Psoas muscle (tissue), 8 donors: Measurements from ENCODE around the gene SPTBN1. TPM values are rescaled to one million over a fixed set of nuclear protein-coding genes. Genes with fewer than 3 reads are reported as not detected.
A peak's percentile ranks its signal among the peaks of the same experiment; 100 is the strongest.

ENCODE experiments used
- ATAC-seq, 4 donors: fragments of 200-7000 bp; cut with Tn5 transposase; one replicate each; pipeline ENCODE4 v1.9.1; 2020; ENCODE audit warnings: moderate library complexity in 3 of 4, mild to moderate bottlenecking in 2 of 4
- DNase-seq, 2 donors: peaks; one replicate each; pipeline ENCODE4 v3.0.0-alpha.2; 2020
- H3K27ac ChIP-seq: fragments of 200-600 bp; one replicate; pipeline ENCODE4 v1.8.0; 2022
- H3K27me3 ChIP-seq, 3 donors: fragments of 200-600 bp in 1 of 3; one replicate each; pipeline versions ENCODE4 v1.6.1 to v1.8.0; 2013 to 2022; ENCODE audit warnings: low read length in 2 of 3, mild to moderate bottlenecking in 2 of 3, moderate library complexity in 1 of 3; ENCODE audit not compliant: insufficient read depth in 3 of 3
- H3K36me3 ChIP-seq, 2 donors: fragments of 200-600 bp in 1 of 2; one replicate each; pipeline versions ENCODE4 v1.6.1 to v1.8.0; 2013 to 2022; ENCODE audit warnings: low read depth in 1 of 2, mild to moderate bottlenecking in 1 of 2, moderate library complexity in 1 of 2; ENCODE audit not compliant: insufficient read depth in 1 of 2
- H3K4me1 ChIP-seq: fragments of 200-600 bp; one replicate; pipeline ENCODE4 v1.8.0; 2022
- H3K4me3 ChIP-seq: fragments of 200-600 bp; one replicate; pipeline ENCODE4 v1.8.0; 2022; ENCODE audit warnings: mild to moderate bottlenecking
- H3K9me3 ChIP-seq: fragments of 200-600 bp; one replicate; pipeline ENCODE4 v1.8.0; 2022
- WGBS, 3 donors: extraction: QIAGEN DNeasy Blood & Tissue Kit; methylation state at CpG; one replicate each; pipeline versions ENCODE4 v1.1.6 to v1.1.7; 2013; 5-methylcytosine and 5-hydroxymethylcytosine counted together
- intact Hi-C, 2 donors: fragments of 100-400 bp; cut with DNase I; formaldehyde crosslinking; loops; one replicate each; pipeline versions ENCODE4 v1.11.0 to v1.14.2; 2022
- polyA plus RNA-seq, 3 donors: library from polyadenylated mRNA; stranded (reverse); fragments of 200-250 nt; gene quantifications; one replicate each; pipeline ENCODE4 v1.2.3, GENCODE V29; 2013
- total RNA-seq, 4 donors: library from RNA; stranded (reverse); fragmentation: NEBNext Ultra II Directional in 2 of 4; extraction: Animal tissue kit (Norgen Biotek cat#: 25700) in 2 of 4; gene quantifications; one replicate each; pipeline versions ENCODE4 v1.2.1 to v1.2.4, GENCODE V29; 2021 to 2023
- TF ChIP-seq, protein P1 (sequence below): fragments of 200-600 bp; IDR thresholded peaks from one replicate; pipeline ENCODE4 v1.8.0; 2022; ENCODE audit warnings: antibody characterized with exemption
- donor health status: healthy with polysubstance abuse.
- donor health status: DM: no; HTN: no; CAD: no; lungs with moderate emphysema.
- donor health status: Bipolar disorder and iron deficiency.
- donor health status: healthy.
- donor health status: DM: yes; HTN: yes; CAD: no.
- donor health status: DM: no; HTN: no; CAD: no.
- donor health status: DM: no; HTN: no; CAD: no.
- donor health status: DM: yes; HTN: yes; CAD: no.

The SPTBN1 gene
- total and polyA plus RNA-seq, 7 donors = 22.9 to 180 (median 87.8) TPM

DNA sequence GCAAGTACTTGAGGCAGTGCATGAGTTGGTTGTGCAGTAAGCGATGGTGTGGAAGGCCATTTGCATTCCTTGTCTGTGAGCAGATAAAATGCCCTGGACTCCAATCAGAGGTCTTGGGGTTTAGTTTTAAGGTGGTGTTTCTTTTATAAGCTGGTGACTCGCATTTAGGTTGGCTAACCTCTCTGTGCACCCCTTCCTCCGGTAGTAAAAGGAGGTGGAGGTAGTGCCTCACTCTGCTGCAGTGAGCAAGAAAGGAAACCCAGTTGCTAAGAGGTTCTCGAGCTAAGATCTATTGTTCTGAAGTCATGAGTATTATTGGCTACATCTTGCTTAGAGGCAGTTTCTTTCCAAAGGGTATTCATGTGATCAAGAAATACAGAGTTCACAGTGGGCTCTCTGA lies 193.1 kb downstream of the SPTBN1 start:
- no peaks in the 10 kb centered on the region for H3K9me3 ChIP-seq
- TF ChIP-seq, protein P1, sequence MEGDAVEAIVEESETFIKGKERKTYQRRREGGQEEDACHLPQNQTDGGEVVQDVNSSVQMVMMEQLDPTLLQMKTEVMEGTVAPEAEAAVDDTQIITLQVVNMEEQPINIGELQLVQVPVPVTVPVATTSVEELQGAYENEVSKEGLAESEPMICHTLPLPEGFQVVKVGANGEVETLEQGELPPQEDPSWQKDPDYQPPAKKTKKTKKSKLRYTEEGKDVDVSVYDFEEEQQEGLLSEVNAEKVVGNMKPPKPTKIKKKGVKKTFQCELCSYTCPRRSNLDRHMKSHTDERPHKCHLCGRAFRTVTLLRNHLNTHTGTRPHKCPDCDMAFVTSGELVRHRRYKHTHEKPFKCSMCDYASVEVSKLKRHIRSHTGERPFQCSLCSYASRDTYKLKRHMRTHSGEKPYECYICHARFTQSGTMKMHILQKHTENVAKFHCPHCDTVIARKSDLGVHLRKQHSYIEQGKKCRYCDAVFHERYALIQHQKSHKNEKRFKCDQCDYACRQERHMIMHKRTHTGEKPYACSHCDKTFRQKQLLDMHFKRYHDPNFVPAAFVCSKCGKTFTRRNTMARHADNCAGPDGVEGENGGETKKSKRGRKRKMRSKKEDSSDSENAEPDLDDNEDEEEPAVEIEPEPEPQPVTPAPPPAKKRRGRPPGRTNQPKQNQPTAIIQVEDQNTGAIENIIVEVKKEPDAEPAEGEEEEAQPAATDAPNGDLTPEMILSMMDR = no peak
- peaks cover 15 to 100% of the 10 kb centered on the region in 2 donors for H3K36me3 ChIP-seq
- H3K4me1 ChIP-seq = no peaks in the 10 kb centered on the region
- DNase-seq (no peak), ATAC-seq (no peak)
- 92 to 95% (median 95%) methylated on average over 4 of the region's 4 CpGs for WGBS, 3 donors
- H3K27ac ChIP-seq = no peak overlapping the region
- no peak overlapping the region for H3K4me3 ChIP-seq
- intact Hi-C loops = no loop called here
- H3K27me3 ChIP-seq = no peaks in the 10 kb centered on the region

DNA sequence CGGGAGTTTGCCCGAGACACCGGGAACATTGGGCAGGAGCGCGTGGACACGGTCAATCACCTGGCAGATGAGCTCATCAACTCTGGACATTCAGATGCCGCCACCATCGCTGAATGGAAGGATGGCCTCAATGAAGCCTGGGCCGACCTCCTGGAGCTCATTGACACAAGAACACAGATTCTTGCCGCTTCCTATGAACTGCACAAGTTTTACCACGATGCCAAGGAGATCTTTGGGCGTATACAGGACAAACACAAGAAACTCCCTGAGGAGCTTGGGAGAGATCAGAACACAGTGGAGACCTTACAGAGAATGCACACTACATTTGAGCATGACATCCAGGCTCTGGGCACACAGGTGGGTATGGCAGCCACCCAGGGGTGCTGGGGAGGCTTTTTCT lies 193.5 kb downstream of the SPTBN1 start:
- Histone ChIP-seq H3K27ac (no peak overlapping the region), H3K27me3 (no peaks in the 10 kb centered on the region), H3K36me3 (peaks cover 15 to 100% of the 10 kb centered on the region in 2 donors), H3K9me3 (no peaks in the 10 kb centered on the region), H3K4me1 (no peaks in the 10 kb centered on the region), H3K4me3 (no peak overlapping the region)
- TF ChIP-seq, protein P1 = no peak
- DNase-seq (no peak), ATAC-seq (no peak)
- WGBS, 3 donors = 92 to 96% (median 93%) methylated on average over 12 of the region's 12 CpGs
- intact Hi-C loops = no loop called here

DNA sequence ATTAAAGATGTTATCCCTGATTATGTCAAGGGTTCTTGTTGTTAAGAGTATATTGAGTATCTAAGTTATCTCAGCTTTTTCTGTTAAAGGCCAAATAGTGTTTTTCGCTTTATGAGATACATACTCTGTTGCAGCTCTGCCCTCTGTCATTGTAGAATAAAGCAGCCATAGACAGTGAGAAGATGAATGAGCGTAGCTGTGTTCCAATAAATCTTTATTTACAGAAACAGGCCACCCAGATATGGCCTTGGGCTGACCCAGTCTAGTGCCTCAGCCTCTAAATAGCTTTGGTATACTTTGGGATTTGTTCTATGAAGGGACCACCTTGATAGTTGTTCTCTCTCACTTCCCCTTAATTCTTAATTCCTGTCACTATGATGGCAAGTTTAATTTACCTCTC lies 194.5 kb downstream of the SPTBN1 start:
- ATAC-seq (no peak), DNase-seq (no peak)
- H3K27me3 ChIP-seq = no peaks in the 10 kb centered on the region
- WGBS, 3 donors = 97 to 100% (median 99%) methylated on average over 2 of the region's 2 CpGs
- no peaks in the 10 kb centered on the region for H3K4me1 ChIP-seq
- intact Hi-C loops = no loop called here
- no peak overlapping the region for H3K27ac ChIP-seq
- H3K36me3 ChIP-seq = peaks cover 17 to 100% of the 10 kb centered on the region in 2 donors
- TF ChIP-seq, protein P1 = no peak
- H3K9me3 ChIP-seq = no peaks in the 10 kb centered on the region
- no peak overlapping the region for H3K4me3 ChIP-seq

DNA sequence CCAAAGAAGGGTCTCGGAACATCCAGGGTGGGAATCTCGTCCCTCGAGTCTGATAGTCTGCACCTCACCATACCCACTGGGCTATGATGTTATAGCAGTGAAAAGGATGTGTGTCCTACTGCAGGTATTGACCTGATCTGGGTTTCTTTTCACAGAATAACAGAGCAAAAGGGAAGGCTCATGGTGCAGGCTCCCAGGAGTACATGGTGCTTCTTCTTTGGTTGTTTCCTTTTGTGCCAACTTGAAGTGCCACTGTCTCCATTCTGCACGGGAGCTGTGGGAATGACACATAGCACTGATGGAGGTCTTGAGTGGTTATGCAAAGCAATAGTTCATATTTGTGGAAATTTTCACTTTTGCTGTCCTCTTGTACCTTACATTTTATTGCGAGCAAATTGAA lies 195.2 kb downstream of the SPTBN1 start:
- H3K4me1 ChIP-seq = no peaks in the 10 kb centered on the region
- no peak overlapping the region for H3K27ac ChIP-seq
- 78 to 89% (median 85%) methylated on average over 5 of the region's 5 CpGs for WGBS, 3 donors
- H3K36me3 ChIP-seq = peaks cover 14 to 100% of the 10 kb centered on the region in 2 donors
- H3K9me3 ChIP-seq = no peaks in the 10 kb centered on the region
- TF ChIP-seq, protein P1 = no peak
- ATAC-seq (no peak), DNase-seq (no peak)
- intact Hi-C loops = no loop called here
- H3K4me3 ChIP-seq = no peak overlapping the region
- H3K27me3 ChIP-seq = no peaks in the 10 kb centered on the region

DNA sequence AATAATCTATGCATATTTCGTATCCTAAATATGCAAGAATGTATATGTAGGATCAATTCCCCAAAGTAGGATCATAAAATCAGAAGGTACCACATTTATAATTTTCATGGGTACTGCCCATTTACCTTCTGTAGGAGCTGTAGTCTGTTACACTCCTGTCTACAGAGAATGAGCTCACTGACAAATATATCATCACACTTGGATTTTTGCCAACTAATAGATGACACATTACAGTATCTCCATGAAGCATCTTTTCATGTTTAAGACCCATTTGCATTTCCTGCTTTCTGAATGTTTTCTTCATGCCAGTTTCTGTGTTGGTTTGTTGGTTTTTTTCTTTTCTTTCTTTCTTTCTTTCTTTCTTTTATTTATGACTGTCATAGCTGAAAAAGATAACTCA lies 196.4 kb downstream of the SPTBN1 start:
- Histone ChIP-seq H3K4me1 (no peaks in the 10 kb centered on the region), H3K9me3 (no peaks in the 10 kb centered on the region), H3K27ac (no peak overlapping the region), H3K4me3 (no peak overlapping the region), H3K36me3 (peaks cover 14 to 100% of the 10 kb centered on the region in 2 donors), H3K27me3 (no peaks in the 10 kb centered on the region)
- ATAC-seq (peak in 1 of 4 donors; percentile 59), DNase-seq (no peak)
- 95 to 97% (median 95%) methylated on average over 1 of the region's 1 CpG for WGBS, 3 donors
- intact Hi-C loops = no loop called here
- TF ChIP-seq, protein P1 = no peak
